C4-2B (cell line): Measurements from ENCODE around the gene H2AZ2.

Source experiments
- CTCF ChIP-seq: fragments of 450-650 bp; conservative IDR thresholded peaks from 2 replicates; pipeline ENCODE4 v1.5.1; 2017; ENCODE audit warnings: mild to moderate bottlenecking
- ZFX ChIP-seq: fragments of 450-650 bp; IDR thresholded peaks from 2 replicates; pipeline ENCODE4 v1.6.1; 2017

- TF ChIP-seq CTCF, result no peak
- TF ChIP-seq ZFX, result no peak
These were observed 65.4 kb downstream of the H2AZ2 start for GRCh38 chr7:44782460-44782859.
